ENCODE data around the gene KRTAP4-11. TPM values are rescaled to one million over a fixed set of nuclear protein-coding genes. Genes with fewer than 3 reads are reported as not detected.
"Not testable (repeated sequence)": the region's sequence is repeated elsewhere in the genome, so short reads cannot be mapped to it uniquely, and the experiment has no call there.

KRTAP4-11 gene
- total RNA-seq, 2 donors from 2014 or later = not detected

DNA sequence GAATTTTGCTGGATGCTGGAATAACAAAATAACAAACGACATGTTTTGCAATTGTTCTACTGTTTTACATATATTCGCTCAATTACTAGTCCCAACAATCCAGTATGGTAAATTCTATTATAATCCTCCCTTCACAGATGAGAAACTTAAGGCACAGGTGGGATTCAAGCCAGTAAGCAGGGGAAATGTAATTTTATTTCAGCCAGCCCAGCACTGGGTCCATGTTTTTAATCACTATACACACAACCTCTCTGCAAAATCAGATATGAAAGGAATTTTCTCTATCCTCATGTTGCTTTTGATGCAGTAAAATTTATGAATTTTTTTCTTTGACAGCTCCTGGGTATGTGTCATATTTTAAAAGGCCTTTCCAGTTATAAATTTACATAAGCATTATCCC is 27.1 kb upstream of the KRTAP4-11 start:
- Histone ChIP-seq H3K9me3 (peaks cover 5% of the 10 kb centered on the region), H3K4me3 (no peak overlapping the region), H3K36me3 (no peaks in the 10 kb centered on the region), H3K27me3 (replicated peaks; ENCODE audit: insufficient read depth) (no peaks in the 10 kb centered on the region), H3K27ac (no peak overlapping the region), H3K4me1 (ENCODE audit: control insufficient read depth in 1 of 2, low read depth in 2 of 2) (no peaks in the 10 kb centered on the region)
- TF ChIP-seq, protein P1, sequence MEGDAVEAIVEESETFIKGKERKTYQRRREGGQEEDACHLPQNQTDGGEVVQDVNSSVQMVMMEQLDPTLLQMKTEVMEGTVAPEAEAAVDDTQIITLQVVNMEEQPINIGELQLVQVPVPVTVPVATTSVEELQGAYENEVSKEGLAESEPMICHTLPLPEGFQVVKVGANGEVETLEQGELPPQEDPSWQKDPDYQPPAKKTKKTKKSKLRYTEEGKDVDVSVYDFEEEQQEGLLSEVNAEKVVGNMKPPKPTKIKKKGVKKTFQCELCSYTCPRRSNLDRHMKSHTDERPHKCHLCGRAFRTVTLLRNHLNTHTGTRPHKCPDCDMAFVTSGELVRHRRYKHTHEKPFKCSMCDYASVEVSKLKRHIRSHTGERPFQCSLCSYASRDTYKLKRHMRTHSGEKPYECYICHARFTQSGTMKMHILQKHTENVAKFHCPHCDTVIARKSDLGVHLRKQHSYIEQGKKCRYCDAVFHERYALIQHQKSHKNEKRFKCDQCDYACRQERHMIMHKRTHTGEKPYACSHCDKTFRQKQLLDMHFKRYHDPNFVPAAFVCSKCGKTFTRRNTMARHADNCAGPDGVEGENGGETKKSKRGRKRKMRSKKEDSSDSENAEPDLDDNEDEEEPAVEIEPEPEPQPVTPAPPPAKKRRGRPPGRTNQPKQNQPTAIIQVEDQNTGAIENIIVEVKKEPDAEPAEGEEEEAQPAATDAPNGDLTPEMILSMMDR (IDR thresholded peaks at IDR 0.05) = no peak
- no peak for ATAC-seq (ENCODE audit: insufficient number of reproducible peaks, low FRiP score, low read depth)
- no peak for DNase-seq (ENCODE audit: low spot score)

DNA sequence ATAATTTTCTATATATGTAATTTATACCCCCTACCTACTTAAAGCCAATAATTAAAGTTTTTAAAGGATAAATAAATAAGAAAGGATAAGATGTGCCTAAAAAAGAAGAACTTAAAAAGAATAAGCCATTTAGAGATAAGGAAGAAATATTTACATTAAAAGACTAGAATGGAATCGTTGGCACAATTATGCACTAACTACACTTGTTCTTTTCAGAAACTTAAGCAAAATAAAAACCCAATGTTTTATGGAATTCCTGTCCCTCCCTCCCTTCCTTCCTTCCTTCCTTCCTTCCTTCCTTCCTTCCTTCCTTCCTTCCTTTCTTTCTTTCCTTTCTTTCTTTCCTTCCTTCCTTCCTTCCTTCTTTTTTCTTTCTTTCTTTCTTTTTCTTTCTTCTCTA is 26.7 kb upstream of the KRTAP4-11 start:
- Histone ChIP-seq H3K9me3 (peaks cover 5% of the 10 kb centered on the region), H3K27ac (no peak overlapping the region)

DNA sequence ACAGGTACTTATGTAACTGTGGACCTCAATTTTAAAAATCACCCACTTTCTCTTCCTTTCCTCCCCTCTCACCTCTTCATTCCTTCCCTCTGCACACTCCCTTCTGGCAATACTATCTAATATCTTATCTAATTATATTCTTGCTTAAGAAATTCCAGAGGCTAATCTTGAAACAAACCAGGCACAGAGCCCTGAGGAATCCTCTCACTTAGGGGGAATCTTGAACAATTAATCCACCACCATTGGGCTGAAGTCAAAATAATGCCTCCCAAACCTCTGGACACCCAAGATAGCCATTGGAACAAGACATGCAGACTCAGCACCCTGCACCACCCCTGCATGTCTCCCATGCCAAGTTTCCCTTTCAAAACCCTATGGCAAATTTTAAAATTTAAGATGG is 23.2 kb upstream of the KRTAP4-11 start:
- Histone ChIP-seq H3K9me3 (peaks cover 5% of the 10 kb centered on the region), H3K4me1 (ENCODE audit: control insufficient read depth in 1 of 2, low read depth in 2 of 2) (no peaks in the 10 kb centered on the region), H3K27ac (no peak overlapping the region), H3K36me3 (no peaks in the 10 kb centered on the region), H3K27me3 (replicated peaks; ENCODE audit: insufficient read depth) (no peaks in the 10 kb centered on the region), H3K4me3 (no peak overlapping the region)
- TF ChIP-seq, protein P1 (IDR thresholded peaks at IDR 0.05) = no peak
- no peak for DNase-seq (ENCODE audit: low spot score)
- no peak for ATAC-seq (ENCODE audit: insufficient number of reproducible peaks, low FRiP score, low read depth)

More for the DNA sequence above, 26.7 kb upstream of the KRTAP4-11 start:
- Histone ChIP-seq H3K4me1 (ENCODE audit: control insufficient read depth in 1 of 2, low read depth in 2 of 2) (no peaks in the 10 kb centered on the region), H3K27me3 (replicated peaks; ENCODE audit: insufficient read depth) (no peaks in the 10 kb centered on the region), H3K36me3 (no peaks in the 10 kb centered on the region), H3K4me3 (no peak overlapping the region)
- TF ChIP-seq, protein P1 (IDR thresholded peaks at IDR 0.05) = no peak
- ATAC-seq (ENCODE audit: insufficient number of reproducible peaks, low FRiP score, low read depth) = no peak
- no peak for DNase-seq (ENCODE audit: low spot score)

DNA sequence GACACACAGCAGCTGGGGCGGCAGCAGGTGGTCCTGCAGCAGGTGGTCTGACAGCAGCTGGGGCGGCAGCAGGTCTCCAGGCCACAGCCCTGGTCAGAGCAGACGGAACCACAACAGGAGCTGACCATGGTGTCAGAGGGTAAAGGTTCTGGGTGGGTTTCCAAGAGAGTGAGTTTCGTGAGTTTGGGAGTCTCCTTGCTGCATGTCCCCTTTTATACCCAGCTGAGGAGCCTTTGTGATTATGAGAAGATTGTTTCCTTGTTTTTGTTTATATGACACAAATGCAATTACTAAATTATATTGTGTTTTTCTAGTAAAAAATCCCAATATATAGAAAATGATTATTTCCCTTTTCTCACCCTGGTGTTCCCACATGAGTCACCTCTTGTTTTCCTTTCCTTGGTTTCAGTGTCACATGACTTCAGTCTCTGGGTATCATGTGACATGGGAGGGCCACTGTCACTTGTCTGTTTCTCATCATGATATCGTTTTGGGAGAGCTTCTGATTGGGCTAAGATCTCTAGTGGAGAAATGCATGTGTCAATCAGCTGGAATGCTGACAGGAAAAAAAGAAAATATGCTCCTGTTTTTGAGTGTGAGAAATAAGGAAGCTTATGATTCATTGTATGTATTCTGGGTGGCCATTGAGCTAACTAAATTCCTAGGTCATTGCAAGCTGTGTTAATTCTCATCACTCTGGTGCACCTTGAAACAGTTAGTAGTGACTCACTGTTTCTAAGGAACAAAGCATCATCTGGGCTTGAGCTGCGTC is 22.4 kb upstream of the KRTAP4-11 start, which contains the start of gene KRTAP4-6:
Gene KRTAP4-6 (minus strand): TSS at position 185 of the 772 bp plus-strand sequence. CDS start 57 bp downstream, at position 128.
- Histone ChIP-seq H3K4me3 (no peak within 1 kb of the TSS), H3K4me1 (ENCODE audit: control insufficient read depth in 1 of 2, low read depth in 2 of 2) (no peaks in the 10 kb centered on the region), H3K36me3 (no peaks in the 10 kb centered on the region), H3K9me3 (peaks cover 5% of the 10 kb centered on the region), H3K27me3 (replicated peaks; ENCODE audit: insufficient read depth) (no peaks in the 10 kb centered on the region), H3K27ac (no peak within 1 kb of the TSS)
- no peak for ATAC-seq (ENCODE audit: insufficient number of reproducible peaks, low FRiP score, low read depth)
- TF ChIP-seq, protein P1 (IDR thresholded peaks at IDR 0.05) = no peak
- DNase-seq (ENCODE audit: low spot score) = no peak

DNA sequence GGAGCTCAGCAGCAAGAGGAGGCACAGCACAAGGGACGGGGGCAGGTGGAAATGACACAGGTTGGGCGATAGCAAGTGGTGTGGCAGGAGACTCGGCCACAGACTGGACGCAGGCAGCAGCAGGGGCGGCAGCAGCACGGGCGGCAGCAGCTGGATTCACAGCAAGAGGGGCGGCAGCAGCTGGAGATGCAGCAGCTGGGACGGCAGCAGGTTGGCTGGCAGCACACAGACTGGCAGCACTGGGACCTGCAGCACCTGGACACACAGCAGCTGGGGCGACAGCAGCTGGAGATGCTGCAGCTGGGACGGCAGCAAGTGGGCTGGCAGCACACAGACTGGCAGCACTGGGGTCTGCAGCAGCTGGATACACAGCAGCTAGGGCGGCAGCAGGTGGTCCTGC is 21.7 kb upstream of the KRTAP4-11 start:
- H3K4me1 ChIP-seq (ENCODE audit: control insufficient read depth in 1 of 2, low read depth in 2 of 2); ATAC-seq (ENCODE audit: insufficient number of reproducible peaks, low FRiP score, low read depth); DNase-seq (ENCODE audit: low spot score); H3K4me3 ChIP-seq; H3K27me3 ChIP-seq (replicated peaks; ENCODE audit: insufficient read depth); H3K36me3 ChIP-seq; H3K27ac ChIP-seq; H3K9me3 ChIP-seq: not testable (repeated sequence)

Measured in thoracic aorta (tissue), 2 donors.